OCI-LY1 (cell line): ENCODE data around the gene RASGRF1.

Experiments
- H2AFZ ChIP-seq: fragments of 200-600 bp; sonication (generic), shearing (Covaris generic); 2 replicates; pipeline ENCODE4 v1.6.0; 2014; ENCODE audit warnings: antibody characterized with exemption, mild to moderate bottlenecking, low read length
- H3F3A ChIP-seq: fragments of 200-600 bp; sonication (generic), shearing (Covaris generic); 2 replicates; pipeline ENCODE4 v1.6.0; 2014; ENCODE audit warnings: mild to moderate bottlenecking, antibody characterized with exemption, low read length, moderate library complexity; ENCODE audit not compliant: insufficient read depth
- H3K27ac ChIP-seq: fragments of 200-600 bp; sonication (generic); 2 replicates; pipeline ENCODE4 v1.5.1; 2014; ENCODE audit warnings: low read length, mixed run types, mild to moderate bottlenecking, low read depth; ENCODE audit not compliant: poor library complexity, severe bottlenecking
- H3K27me3 ChIP-seq: fragments of 200-600 bp; sonication (generic); 2 replicates; pipeline ENCODE4 v1.6.0; 2014; ENCODE audit warnings: antibody characterized with exemption, mild to moderate bottlenecking, low read length, moderate library complexity; ENCODE audit not compliant: insufficient read depth
- H3K36me3 ChIP-seq: fragments of 200-600 bp; sonication (generic); 2 replicates; pipeline ENCODE4 v1.6.1; 2014; ENCODE audit warnings: mild to moderate bottlenecking, antibody characterized with exemption, low read length, moderate library complexity, mixed read lengths; ENCODE audit not compliant: insufficient read depth
- H3K4me1 ChIP-seq: fragments of 200-600 bp; sonication (generic); 2 replicates; pipeline ENCODE4 v1.5.1; 2014; ENCODE audit warnings: mild to moderate bottlenecking, low read length, moderate library complexity; ENCODE audit not compliant: insufficient read depth, severe bottlenecking
- H3K4me2 ChIP-seq: fragments of 200-600 bp; sonication (generic), shearing (Covaris generic); 2 replicates; pipeline ENCODE4 v1.6.1; 2014; ENCODE audit warnings: low read length
- H3K4me3 ChIP-seq: fragments of 200-600 bp; sonication (generic); 2 replicates; pipeline ENCODE4 v1.5.1; 2014; ENCODE audit warnings: low read length, low read depth, mild to moderate bottlenecking, mixed read lengths; ENCODE audit not compliant: poor library complexity, severe bottlenecking
- H3K79me2 ChIP-seq: fragments of 200-600 bp; shearing (Covaris generic); 2 replicates; pipeline ENCODE4 v1.6.1; 2016; ENCODE audit warnings: mixed run types, low read length, mixed read lengths; ENCODE audit not compliant: insufficient read depth
- H3K9ac ChIP-seq: fragments of 200-600 bp; sonication (generic), shearing (Covaris generic); 2 replicates; pipeline ENCODE4 v1.6.1; 2014; ENCODE audit warnings: mild to moderate bottlenecking, low read length, mixed read lengths
- H3K9me2 ChIP-seq: fragments of 200-600 bp; sonication (generic), shearing (Covaris generic); 2 replicates; pipeline ENCODE4 v1.6.1; 2014; ENCODE audit warnings: low read depth, mild to moderate bottlenecking, low read length, mixed read lengths
- H3K9me3 ChIP-seq: fragments of 200-600 bp; shearing (Covaris generic); 2 replicates; pipeline ENCODE4 v1.6.1; 2014; ENCODE audit warnings: low read length, mixed read lengths
- H4K20me1 ChIP-seq: fragments of 200-600 bp; sonication (generic), shearing (Covaris generic); 2 replicates; pipeline ENCODE4 v1.6.0; 2016; ENCODE audit warnings: mild to moderate bottlenecking, low read length; ENCODE audit not compliant: insufficient read depth
- CTCF ChIP-seq: fragments of 200-600 bp; sonication (generic), shearing (Covaris generic); IDR thresholded peaks from 2 replicates; pipeline ENCODE4 v1.5.1; 2017; ENCODE audit warnings: mild to moderate bottlenecking, antibody characterized with exemption, low read length, moderate library complexity, mixed read lengths
- EZH2 ChIP-seq: fragments of 200-600 bp; sonication (generic), shearing (Covaris generic); IDR thresholded peaks from 2 replicates; pipeline ENCODE4 v1.8.0; 2017; ENCODE audit warnings: borderline replicate concordance, mixed run types, mild to moderate bottlenecking, antibody characterized with exemption, low read length, moderate library complexity, mixed read lengths

RASGRF1 gene

GRCh38 chr15:78943692-78944091 lies 146.9 kb downstream of the RASGRF1 start:
- Histone ChIP-seq H3K9ac (peak overlapping the region; percentile 86), H3K9me3 (no peaks in the 10 kb centered on the region), H3K79me2 (0 out of 2 replicates have a peak, but pooled peaks cover 4% of the 10 kb centered on the region), H3K27ac (peak overlapping the region; percentile 54), H3K4me2 (peak overlapping the region; percentile 82), H3K4me1 (peaks cover 43% of the 10 kb centered on the region), H3K4me3 (peak overlapping the region; percentile 72), H4K20me1 (no peaks in the 10 kb centered on the region), H3F3A (no peaks in the 10 kb centered on the region; the same call in 1 of the 2 replicates), H3K27me3 (no peaks in the 10 kb centered on the region), H3K36me3 (peaks cover 8% of the 10 kb centered on the region), H3K9me2 (no peaks in the 10 kb centered on the region), H2AFZ (no peak overlapping the region)
- TF ChIP-seq CTCF, result no peak
- no peak for TF ChIP-seq EZH2

- H2AFZ ChIP-seq, result no peak overlapping the region
- TF ChIP-seq CTCF, result no peak
- no peak for TF ChIP-seq EZH2
- peak overlapping the region; percentile 63 for H3K27ac ChIP-seq
- H3K4me1 ChIP-seq, result peaks cover 47% of the 10 kb centered on the region
- H3K36me3 ChIP-seq, result peaks cover 13% of the 10 kb centered on the region
- 0 out of 2 replicates have a peak, but pooled peaks cover 4% of the 10 kb centered on the region for H3K79me2 ChIP-seq
- no peaks in the 10 kb centered on the region for H3K27me3 ChIP-seq
- H3K4me2 ChIP-seq, result peak overlapping the region; percentile 82
- peak overlapping the region; percentile 72 for H3K4me3 ChIP-seq
- H3K9me2 ChIP-seq, result no peaks in the 10 kb centered on the region
- H3F3A ChIP-seq, result no peaks in the 10 kb centered on the region; the same call in 1 of the 2 replicates
- H3K9ac ChIP-seq, result peak overlapping the region; percentile 86; the same call in 1 of the 2 replicates
- no peaks in the 10 kb centered on the region for H4K20me1 ChIP-seq
- H3K9me3 ChIP-seq, result no peaks in the 10 kb centered on the region
Measured at GRCh38 chr15:78942741-78943140, 147.8 kb downstream of the RASGRF1 start.

GRCh38 chr15:78938658-78939488 lies 151.7 kb downstream of the RASGRF1 start:
- Histone ChIP-seq H3K4me3 (peak overlapping the region; percentile 36), H3K4me2 (peak overlapping the region; percentile 38)

More at GRCh38 chr15:78938658-78939488, 151.7 kb downstream of the RASGRF1 start:
- H3K27ac ChIP-seq, result peak overlapping the region; percentile 78
- no peak overlapping the region; the same call in 1 of the 2 replicates for H3K9ac ChIP-seq
- H2AFZ ChIP-seq, result no peak overlapping the region
- H3K9me3 ChIP-seq, result no peaks in the 10 kb centered on the region
- peaks cover 47% of the 10 kb centered on the region for H3K4me1 ChIP-seq
- H3F3A ChIP-seq, result no peaks in the 10 kb centered on the region; the same call in 1 of the 2 replicates
- no peaks in the 10 kb centered on the region for H3K27me3 ChIP-seq
- no peaks in the 10 kb centered on the region for H4K20me1 ChIP-seq
- H3K9me2 ChIP-seq, result no peaks in the 10 kb centered on the region
- peaks cover 39% of the 10 kb centered on the region for H3K36me3 ChIP-seq
- no peak for TF ChIP-seq EZH2
- no peak for TF ChIP-seq CTCF
- 0 out of 2 replicates have a peak, but pooled peaks cover 4% of the 10 kb centered on the region for H3K79me2 ChIP-seq
